ENCODE results near the gene KLHL33.
A peak's percentile ranks its signal among the peaks of the same experiment; 100 is the strongest.
"Not testable (repeated sequence)": the region's sequence is repeated elsewhere in the genome, so short reads cannot be mapped to it uniquely, and the experiment has no call there.

Gene KLHL33

GRCh38 chr14:20454516-20455354, 18.8 kb upstream of the KLHL33 start, which contains the start of the genes APEX1 and OSGEP:
TSS of gene APEX1 (plus strand) at chr14:20455226. CDS start at chr14:20455646, 420 bp downstream.
TSS of gene OSGEP (minus strand) at chr14:20454812. CDS start at chr14:20454683, 129 bp downstream.
- DNase-seq (ENCODE audit: low read depth, low spot score): peak; percentile 94
- H3K27ac ChIP-seq: peak within 1 kb of the TSS; percentile 92

DNA sequence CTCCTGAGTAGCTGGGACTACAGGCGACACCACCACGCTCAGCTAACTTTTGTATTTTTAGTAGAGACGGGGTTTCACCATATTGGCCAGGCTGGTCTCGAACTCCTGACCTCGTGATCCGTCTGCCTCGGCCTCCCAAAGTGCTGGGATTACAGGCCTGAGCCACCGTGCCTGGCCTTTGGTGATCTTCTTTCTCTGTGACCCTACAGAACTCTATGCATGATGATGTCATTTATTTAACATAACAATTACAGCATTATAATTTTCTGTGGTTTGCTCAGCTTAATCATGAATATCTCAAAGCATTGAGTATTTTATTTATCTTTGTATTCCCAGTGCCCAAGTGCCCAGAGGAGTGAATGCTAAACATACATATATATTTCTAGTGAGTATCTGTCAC, 16.9 kb upstream of the KLHL33 start:
- DNase-seq (ENCODE audit: low read depth, low spot score); H3K27ac ChIP-seq: not testable (repeated sequence)

DNA sequence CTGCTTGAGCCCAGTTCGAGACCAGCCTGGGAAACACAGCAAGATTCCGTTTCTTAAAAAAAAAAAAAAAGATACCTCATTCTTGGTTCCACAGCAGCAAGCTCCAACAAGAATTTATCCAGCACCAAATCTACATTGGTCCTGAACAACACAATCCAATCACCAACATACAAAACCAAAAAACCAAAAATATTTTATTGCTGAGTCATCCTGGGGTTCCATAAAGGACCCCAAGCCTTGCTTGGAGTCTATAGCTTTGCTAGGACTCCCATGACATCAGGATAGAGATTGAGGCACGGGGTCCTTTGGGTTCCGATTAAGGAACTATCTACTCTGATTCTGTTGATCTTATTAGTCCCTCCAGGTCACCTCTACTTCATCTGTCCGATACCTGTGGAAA, 10.9 kb upstream of the KLHL33 start:
- no peak overlapping the region for H3K27ac ChIP-seq
- no peak for DNase-seq (ENCODE audit: low read depth, low spot score)

- H3K27ac ChIP-seq; DNase-seq (ENCODE audit: low read depth, low spot score): not testable (repeated sequence)
Measured at GRCh38 chr14:20443650-20444049, 7.7 kb upstream of the KLHL33 start.

- DNase-seq (ENCODE audit: low read depth, low spot score): no peak
- no peak overlapping the region for H3K27ac ChIP-seq
Measured at GRCh38 chr14:20441461-20441860, 5.5 kb upstream of the KLHL33 start.

DNA sequence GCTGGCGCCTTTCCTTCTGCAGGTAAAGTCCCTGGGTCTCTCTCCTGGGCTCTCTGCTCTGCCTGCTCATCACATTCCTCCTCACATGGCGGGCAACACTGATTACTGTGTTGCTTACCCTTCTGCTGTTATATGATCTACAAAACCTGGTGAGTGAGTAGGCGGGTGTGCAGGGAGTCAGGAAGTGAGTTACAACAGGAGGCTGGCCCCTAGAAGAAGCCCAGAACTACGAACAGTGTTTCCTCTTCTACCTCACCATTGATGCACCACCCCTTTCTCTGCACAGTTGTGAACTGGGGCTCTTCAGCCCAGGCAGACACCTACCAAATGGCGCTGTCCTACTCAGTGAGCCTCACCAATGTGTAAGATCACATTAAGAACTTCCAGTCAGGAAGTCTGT, 4.9 kb upstream of the KLHL33 start:
- H3K27ac ChIP-seq: no peak overlapping the region
- no peak for DNase-seq (ENCODE audit: low read depth, low spot score)

GRCh38 chr14:20440465-20440864, 4.5 kb upstream of the KLHL33 start:
- H3K27ac ChIP-seq: no peak overlapping the region
- no peak for DNase-seq (ENCODE audit: low read depth, low spot score)

DNA sequence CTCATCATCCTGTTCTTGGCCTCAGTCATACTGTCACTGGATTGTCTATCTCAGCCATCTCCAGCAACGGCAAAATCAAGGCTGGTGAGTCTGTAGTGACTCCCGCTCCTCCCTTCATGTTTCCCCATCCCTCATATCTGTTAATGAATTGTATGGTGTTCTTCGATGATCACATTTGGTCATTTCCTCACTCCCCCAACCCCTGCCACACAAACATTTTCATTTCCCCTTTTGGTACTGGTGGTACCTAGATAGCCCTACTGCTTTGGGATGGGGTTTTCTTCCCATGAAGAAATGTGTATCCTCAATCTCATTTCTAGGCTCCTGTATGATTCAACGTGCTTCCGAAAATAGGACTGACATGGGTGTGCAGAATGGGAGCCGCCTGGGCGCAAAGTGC, 2.7 kb upstream of the KLHL33 start:
- no peak for DNase-seq (ENCODE audit: low read depth, low spot score)
- no peak overlapping the region for H3K27ac ChIP-seq

GRCh38 chr14:20436363-20436755, 393 bp upstream of the KLHL33 start:
- DNase-seq (ENCODE audit: low read depth, low spot score): no peak

GRCh38 chr14:20434701-20435581, 1.0 kb downstream of the KLHL33 start:
- H3K27ac ChIP-seq: no peak overlapping the region

More at GRCh38 chr14:20436363-20436755, 393 bp upstream of the KLHL33 start:
- H3K27ac ChIP-seq: no peak overlapping the region

DNA sequence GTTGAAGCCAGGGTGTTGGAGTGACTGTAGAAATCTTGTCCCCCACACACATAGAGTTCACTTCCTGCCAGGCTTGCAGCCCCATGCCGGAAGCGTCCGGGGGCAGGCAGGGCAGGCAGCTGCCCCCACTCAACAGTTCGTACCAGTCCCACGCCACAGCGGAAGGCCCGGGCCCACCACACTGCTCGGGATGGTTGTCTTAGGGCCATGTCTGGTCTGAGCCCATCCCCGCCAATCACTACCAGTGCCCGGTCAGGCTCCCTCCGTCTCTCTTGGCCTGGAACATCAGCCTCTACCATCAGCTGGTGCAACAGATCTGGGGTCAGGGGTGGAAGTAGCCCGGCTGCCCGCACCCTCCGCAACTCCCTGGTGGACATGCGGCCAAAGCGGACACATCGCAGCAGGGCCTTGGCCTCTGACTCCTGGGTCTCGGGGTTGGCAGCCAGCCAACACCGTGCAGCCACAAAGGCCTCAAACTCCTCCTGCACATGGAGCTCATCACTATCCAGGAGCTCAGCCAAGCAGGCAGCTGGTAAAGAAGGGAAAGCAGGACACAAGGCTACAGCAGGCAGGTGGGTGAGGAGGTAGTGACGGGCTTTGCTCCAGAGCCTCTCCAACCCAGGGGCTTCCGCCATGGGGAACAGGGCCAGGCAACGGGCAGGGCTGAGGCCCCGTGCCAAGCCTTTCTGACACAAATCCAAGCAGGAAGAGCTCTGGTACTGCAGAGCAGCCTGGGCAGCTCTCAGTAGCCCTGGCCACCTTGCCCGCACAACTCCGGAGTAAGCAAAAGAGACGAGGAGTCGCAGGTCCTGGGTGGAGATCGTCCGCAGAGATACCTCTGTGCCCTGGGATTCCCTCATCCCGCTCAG, 5.9 kb downstream of the KLHL33 start:
- DNase-seq (ENCODE audit: low read depth, low spot score): no peak
- H3K27ac ChIP-seq: no peak overlapping the region

More at GRCh38 chr14:20434701-20435581, 1.0 kb downstream of the KLHL33 start:
- DNase-seq (ENCODE audit: low read depth, low spot score): no peak

GRCh38 chr14:20428802-20429201, 7.2 kb downstream of the KLHL33 start:
- DNase-seq (ENCODE audit: low read depth, low spot score): no peak
- no peak overlapping the region for H3K27ac ChIP-seq

GRCh38 chr14:20428010-20428365, 8.0 kb downstream of the KLHL33 start:
- no peak for DNase-seq (ENCODE audit: low read depth, low spot score)

DNA sequence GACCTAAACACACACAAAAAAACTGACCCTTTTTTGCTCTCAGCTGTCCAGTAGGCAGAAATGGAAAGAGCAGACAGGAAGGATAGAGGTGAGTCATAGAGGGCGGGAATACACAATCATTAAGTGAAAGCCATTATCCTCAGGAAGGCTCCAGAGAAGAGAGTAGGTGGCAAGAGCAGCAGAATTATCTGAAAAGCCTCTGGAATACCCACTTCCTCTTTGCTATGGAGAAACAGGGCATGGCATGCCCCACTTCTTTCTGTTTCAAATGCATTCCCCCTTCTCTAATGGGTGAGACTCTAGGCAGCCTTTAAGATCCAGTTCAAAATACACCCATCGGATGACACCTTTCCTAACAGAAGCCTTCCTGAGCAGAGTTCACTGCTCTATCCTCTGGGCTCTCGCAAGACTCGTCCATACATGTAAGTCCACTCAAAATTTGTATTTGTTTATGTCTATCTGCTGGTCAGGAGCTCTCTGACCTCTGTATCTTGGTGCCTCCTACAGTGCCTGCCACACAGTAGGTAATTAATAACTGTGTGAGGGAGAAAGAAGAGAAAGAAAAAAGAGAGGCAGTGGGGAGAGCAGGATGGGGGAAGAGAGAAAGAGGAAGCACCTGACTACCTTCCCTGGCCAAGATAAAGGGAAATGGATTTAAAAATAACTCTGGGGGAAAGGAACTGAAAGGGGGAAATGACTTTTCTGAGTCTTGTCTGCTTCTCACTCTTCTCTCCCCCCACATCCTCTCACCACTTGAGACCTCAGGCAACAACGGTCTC, 8.5 kb downstream of the KLHL33 start:
- DNase-seq (ENCODE audit: low read depth, low spot score): no peak
- H3K27ac ChIP-seq: no peak overlapping the region

More at GRCh38 chr14:20428010-20428365, 8.0 kb downstream of the KLHL33 start:
- no peak overlapping the region for H3K27ac ChIP-seq

DNA sequence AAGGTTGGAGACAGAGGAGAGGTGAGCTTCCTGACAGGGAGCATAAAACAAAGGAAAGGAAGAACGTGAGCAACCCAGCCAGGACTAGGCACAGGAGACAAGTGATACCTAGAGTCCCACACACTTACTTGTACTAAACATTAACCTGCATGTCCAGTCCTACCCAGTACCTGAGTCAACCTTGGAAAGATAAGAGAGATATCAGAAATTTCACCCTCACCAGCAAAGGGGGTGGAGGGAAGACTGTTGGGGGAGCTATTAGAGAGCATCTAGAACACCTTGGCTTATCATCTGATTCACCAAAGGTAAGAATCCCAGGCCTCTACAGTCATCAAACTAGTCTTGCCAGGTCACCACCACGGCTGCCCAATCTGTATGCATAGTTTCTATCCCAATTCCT, 11.1 kb downstream of the KLHL33 start:
- no peak overlapping the region for H3K27ac ChIP-seq
- no peak for DNase-seq (ENCODE audit: low read depth, low spot score)

- H3K27ac ChIP-seq: no peak overlapping the region
- DNase-seq (ENCODE audit: low read depth, low spot score): no peak
Measured at GRCh38 chr14:20422886-20423285, 13.1 kb downstream of the KLHL33 start.

GRCh38 chr14:20421267-20421666, 14.7 kb downstream of the KLHL33 start:
- H3K27ac ChIP-seq: no peak overlapping the region
- no peak for DNase-seq (ENCODE audit: low read depth, low spot score)

- DNase-seq (ENCODE audit: low read depth, low spot score): no peak
- H3K27ac ChIP-seq: no peak overlapping the region
Measured at GRCh38 chr14:20419419-20419818, 16.5 kb downstream of the KLHL33 start.

GRCh38 chr14:20418501-20418909, 17.5 kb downstream of the KLHL33 start:
- H3K27ac ChIP-seq: no peak overlapping the region
- DNase-seq (ENCODE audit: low read depth, low spot score): no peak
